ENCODE data around the gene DRGX.

DRGX gene

DNA sequence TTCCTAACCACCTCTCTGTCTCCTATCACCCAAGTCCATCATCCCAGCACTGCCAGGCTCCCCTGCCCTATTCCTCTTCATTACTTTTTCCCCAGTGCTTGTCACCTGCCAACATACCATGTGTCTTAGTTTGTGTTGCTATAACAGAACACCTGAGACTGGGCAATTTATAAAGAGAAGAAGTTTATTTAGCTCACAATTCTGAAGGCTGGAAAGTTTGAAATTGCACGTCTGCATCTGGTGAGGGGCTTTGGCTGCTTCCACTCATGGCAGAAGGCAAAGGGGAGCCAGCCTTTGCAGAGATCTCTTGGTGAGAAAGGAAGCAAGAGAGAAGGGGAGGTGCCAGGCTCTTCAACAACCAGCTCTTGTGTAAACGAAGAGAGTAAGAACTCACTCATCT, 47.3 kb downstream of the DRGX start:
- DNase-seq (ENCODE audit: extremely low read depth in 1 of 2, low read depth in 1 of 2): no peak

DNA sequence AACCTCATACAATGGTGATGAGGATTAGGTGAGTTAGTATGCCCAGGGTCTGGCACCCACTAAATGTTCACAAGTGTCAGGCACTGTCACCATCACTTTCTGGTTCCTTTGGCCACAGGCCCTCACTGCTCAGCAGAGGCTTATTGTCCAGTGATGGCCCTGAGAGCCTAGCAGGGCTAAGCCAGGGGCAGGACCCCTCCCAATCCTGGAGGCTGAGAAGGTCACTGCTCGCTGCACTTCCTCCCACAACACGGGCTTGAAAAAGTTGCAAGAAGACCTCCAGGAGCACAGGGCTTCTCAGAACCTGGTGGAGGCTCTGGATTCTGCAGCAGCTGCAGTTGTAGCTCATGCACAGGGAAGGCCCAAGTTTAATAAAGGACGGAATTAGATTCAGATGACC, 48.1 kb downstream of the DRGX start:
- DNase-seq (ENCODE audit: extremely low read depth in 1 of 2, low read depth in 1 of 2): no peak

DNA sequence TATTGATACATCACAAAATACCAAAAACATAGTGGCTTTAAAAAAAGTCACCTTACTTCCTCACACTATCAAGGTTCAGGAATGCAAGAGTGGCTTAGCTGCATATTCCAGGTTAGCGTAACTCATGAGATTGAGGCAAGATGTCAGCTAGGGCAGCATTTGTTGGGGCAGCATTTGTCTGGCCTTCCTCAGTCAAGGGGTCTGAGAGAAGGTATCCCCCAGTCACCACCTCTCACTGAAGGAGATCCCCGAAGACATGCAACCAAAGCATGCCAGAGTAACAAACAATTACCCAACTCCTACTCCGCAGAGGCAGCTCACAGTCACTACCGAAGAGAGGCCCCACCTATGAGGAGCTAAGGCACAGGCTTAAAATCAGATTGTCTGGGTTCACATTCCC, 48.5 kb downstream of the DRGX start:
- DNase-seq (ENCODE audit: extremely low read depth in 1 of 2, low read depth in 1 of 2): no peak

- no peak for DNase-seq (ENCODE audit: extremely low read depth in 1 of 2, low read depth in 1 of 2)
Measured at GRCh38 chr10:49344840-49345239, 51.0 kb downstream of the DRGX start.

DNA sequence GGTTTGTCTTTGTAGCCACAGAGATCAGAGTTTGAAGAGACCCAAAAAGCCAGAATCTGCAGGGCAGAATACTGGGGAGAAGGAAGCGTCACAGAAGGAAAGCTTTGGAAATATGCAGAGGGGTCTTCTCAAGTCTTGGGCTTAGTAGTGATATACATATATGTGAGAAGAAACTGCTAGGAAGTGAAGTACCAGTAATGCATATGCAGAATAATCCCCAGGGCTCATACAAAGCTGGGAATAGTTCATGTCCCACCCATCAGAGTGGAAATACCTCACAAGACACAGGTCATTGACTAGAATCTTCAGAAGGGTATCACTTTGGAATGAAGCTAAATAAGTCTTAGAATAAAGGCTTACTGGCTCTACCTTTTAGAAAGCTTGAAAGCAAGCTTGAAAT, 57.3 kb downstream of the DRGX start:
- no peak for DNase-seq (ENCODE audit: extremely low read depth in 1 of 2, low read depth in 1 of 2)

DNA sequence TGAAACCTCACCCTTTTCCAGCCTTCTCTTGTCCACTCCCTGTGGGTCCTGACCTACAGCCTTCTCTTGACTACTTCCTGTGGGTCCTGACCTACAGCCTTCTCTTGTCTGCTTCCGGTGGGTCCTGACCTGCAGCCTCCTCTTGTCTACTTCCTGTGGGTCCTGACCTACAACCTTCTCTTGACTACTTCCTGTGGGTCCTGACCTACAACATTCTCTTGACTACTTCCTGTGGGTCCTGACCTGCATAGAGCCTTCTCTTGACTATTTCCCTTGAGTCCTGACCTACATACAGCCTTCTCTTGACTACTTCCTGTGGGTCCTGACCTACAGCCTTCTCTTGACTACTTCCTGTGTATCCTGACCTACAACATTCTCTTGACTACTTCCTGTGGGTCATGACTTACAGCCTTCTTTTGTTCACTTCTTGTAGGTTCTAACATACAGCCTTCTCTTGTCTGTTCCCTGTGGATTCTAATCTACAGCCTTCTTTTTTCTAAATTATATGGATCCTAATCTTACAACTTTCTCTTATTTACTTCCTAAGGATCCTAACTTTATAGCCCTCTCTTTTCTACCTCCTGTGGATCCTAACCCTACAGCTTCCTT, 60.4 kb downstream of the DRGX start:
- no peak for DNase-seq (ENCODE audit: extremely low read depth in 1 of 2, low read depth in 1 of 2)

GRCh38 chr10:49334964-49335363, 60.9 kb downstream of the DRGX start:
- no peak for DNase-seq (ENCODE audit: extremely low read depth in 1 of 2, low read depth in 1 of 2)

DNA sequence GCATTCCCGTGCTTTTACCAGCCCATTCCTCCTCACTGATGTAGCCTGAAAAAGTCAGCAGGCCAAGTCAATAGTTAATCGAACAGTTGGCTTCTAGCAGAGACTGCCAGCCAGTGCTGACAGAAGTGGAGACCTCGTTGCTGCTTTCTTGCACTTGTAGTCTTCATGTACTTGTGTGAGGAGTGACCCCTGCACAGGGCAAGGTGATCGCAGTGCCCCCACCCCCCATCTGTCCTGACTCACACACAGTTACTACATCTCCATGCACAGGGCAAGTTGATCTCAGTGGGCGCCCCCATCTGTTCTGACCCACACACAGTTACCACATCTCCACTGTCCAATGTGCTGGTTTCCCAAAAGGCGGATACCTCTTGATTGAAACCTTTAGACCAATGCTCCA, 62.7 kb downstream of the DRGX start:
- DNase-seq (ENCODE audit: extremely low read depth in 1 of 2, low read depth in 1 of 2): no peak

DNA sequence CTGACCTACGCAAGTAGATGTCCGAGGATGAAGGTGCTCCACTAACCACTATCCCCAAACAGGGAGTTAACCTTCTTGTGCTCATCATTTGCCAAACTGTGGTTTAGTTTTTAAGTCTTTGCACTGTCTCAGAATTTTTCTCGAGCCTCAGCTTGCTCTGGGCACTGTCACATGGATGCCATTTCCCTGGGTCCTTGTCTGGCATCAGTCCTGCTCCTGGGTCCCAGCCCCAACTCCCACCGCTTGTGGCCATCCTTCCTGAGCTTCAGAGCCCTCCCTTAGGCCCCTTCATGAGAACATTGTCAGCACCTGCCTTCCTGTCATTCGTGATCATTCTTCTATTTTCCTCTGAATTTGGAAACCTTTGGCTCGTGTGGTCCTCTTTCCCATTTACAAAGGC, 63.1 kb downstream of the DRGX start:
- no peak for DNase-seq (ENCODE audit: extremely low read depth in 1 of 2, low read depth in 1 of 2)

DNA sequence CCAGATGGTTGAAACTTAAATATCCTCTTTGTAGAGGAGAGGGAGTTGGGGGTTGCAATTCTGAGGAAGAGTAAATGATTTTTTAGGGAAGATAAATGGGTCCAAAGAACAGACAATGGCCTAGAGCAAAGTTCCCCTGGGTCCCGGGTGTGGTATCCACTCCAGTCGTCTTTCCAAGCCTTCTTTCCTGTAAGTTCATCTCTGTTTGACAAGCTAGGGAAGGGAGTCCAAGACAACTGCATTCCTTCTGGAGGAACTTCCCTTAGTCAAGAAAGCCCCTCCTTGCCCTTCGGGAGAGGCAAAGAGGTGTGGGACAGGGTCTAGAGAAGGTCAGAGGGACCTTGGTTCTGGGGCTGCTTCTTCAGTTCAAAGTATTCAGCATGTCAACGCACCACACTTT, 63.6 kb downstream of the DRGX start:
- no peak for DNase-seq (ENCODE audit: extremely low read depth in 1 of 2, low read depth in 1 of 2)

GRCh38 chr10:49331431-49331830, 64.5 kb downstream of the DRGX start:
- no peak for DNase-seq (ENCODE audit: extremely low read depth in 1 of 2, low read depth in 1 of 2)

GRCh38 chr10:49330127-49330665, 65.7 kb downstream of the DRGX start:
- no peak for DNase-seq (ENCODE audit: extremely low read depth in 1 of 2, low read depth in 1 of 2)

- no peak for DNase-seq (ENCODE audit: extremely low read depth in 1 of 2, low read depth in 1 of 2)
Measured at GRCh38 chr10:49329146-49329505, 66.8 kb downstream of the DRGX start.

GRCh38 chr10:49328401-49329145, 67.3 kb downstream of the DRGX start:
- DNase-seq (ENCODE audit: extremely low read depth in 1 of 2, low read depth in 1 of 2): no peak

GRCh38 chr10:49327036-49327813, 68.7 kb downstream of the DRGX start:
- no peak for DNase-seq (ENCODE audit: extremely low read depth in 1 of 2, low read depth in 1 of 2)

DNA sequence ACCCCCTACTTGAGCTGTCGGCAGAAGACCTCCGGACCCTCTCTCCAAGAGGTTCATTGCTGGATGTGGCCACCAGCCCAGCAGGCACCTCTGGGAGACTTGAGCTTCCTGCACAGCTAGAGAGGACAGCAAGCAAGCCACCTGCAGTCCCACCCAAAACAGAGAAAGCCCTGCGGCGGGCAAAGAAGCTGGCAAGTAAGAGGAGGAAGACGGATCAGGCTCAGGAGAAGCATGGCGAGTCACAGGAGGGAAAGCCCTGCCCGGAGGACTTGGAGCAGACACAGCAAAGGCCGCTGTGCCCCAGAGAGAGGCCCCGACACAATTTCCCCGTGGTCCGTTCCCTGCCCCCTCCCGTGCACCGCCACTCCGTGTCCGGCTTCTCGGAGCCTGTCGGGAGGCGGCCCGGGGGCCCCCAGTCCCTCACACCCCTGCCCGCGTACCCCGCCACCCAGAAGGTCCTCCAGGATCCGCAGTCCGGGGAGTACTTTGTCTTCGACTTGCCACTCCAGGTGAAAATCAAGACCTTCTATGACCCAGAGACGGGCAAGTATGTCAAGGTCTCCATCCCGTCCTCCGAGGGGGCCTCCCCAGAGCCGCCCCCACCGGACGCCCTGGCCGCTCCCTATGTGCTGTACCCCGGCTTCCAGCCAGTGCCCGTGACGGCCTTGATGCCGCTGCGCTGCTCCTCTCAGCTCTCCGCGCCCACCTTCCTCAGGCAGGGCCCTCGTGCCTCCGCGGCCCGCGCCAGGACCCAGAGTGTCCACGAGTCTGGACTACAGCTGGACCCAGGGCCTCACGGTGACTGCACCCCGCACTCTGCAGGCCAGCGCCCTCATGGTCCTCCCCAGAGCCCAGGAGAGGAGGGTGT, 69.7 kb downstream of the DRGX start:
- no peak for DNase-seq (ENCODE audit: extremely low read depth in 1 of 2, low read depth in 1 of 2)

DNA sequence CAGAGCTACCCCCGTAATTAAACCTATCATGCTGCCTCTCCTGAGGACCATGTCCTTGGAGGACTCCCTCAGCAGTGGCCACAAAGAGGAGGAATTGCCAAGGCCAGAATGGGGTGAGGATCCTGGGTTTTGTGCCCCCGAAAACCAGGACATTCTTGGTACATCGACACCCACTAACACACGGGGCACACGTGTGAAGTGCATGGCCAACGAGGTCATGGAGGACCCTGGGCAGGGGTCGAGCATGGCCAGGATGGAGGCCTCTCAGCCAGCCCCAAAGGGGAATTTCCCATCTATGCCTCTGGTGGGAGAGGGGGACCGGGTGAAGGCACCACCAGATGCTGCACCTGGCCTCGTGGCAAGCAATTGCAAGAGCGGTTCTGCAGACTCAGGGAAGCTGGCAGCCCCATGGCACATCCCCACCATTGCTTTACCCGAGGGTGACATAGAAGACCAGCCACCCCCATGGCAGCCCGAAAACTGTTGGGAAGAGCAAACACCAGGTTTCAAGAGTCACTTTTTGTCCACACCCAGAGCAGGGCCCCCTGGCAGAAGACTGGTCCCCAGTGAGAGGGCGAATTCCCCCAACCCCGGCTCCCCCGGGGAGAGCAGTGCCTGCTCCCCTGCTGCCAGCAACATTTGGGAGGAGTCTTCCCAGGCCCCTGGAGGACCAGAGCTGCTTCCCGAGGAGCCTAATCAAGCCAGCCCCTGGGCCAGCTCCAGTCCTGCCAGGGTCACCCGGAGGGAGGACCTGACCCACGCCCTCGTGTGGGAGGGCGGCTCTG, 70.6 kb downstream of the DRGX start:
- DNase-seq (ENCODE audit: extremely low read depth in 1 of 2, low read depth in 1 of 2): no peak

- DNase-seq (ENCODE audit: extremely low read depth in 1 of 2, low read depth in 1 of 2): no peak
Measured at GRCh38 chr10:49324711-49325110, 71.2 kb downstream of the DRGX start.

DNA sequence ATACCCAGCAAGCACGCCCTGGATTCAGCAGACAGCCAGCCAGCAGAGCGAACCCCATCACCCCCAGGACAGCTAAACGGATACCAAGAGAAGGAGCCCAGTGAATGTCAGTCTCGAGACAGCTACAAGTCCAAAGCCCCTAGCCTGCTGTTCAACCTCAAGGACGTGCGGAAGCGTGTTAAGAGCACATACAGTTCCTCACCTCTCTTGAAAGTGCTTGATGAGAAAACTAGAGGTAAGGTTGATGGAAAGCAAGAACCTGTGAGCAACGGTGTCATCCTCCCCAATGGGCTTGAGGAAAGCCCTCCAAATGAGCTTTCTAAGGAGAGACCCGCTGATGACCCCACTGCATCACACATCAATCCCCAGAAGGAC, 72.0 kb downstream of the DRGX start:
- no peak for DNase-seq (ENCODE audit: extremely low read depth in 1 of 2, low read depth in 1 of 2)

GRCh38 chr10:49323171-49323895, 72.6 kb downstream of the DRGX start:
- DNase-seq (ENCODE audit: extremely low read depth in 1 of 2, low read depth in 1 of 2): no peak
